ENCODE data around the gene MAP4K2.

DNA sequence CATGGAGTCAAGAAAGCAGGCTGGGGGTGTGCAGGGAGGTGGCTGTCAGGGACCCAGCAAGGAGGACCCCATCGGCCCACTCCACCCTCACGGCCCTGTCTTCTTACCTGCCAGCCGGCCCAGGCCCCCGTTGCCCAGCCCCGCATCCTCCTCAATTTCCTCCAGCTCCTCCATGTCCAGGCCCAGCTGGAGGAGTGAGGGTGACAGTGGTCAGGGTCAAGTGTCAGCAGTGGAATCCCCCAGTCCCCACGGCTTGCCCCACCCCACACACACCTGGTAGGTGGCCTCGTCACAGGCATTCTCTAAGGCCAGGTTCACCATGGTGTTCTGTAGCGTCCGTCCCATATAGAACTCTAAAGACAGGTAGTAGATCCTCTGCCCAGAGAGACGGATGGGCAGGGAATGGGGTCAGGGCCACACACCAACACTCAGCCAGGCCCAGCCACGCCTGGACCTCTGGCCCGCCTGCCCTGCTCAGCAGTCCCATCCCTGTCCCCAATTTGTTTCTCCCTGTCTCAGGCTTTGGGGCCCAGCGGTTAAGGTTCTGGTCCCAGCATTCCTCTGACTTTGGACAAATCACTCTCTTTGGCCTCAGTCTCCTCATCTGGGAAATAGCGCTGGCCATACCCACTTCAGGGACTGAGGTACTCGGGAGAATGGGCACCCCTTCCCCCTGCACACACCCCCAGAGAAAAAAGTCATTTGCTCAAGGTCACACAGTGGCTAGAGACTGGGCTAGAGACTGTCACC is 44.5 kb downstream of the MAP4K2 start:
- TF ChIP-seq, protein P1, sequence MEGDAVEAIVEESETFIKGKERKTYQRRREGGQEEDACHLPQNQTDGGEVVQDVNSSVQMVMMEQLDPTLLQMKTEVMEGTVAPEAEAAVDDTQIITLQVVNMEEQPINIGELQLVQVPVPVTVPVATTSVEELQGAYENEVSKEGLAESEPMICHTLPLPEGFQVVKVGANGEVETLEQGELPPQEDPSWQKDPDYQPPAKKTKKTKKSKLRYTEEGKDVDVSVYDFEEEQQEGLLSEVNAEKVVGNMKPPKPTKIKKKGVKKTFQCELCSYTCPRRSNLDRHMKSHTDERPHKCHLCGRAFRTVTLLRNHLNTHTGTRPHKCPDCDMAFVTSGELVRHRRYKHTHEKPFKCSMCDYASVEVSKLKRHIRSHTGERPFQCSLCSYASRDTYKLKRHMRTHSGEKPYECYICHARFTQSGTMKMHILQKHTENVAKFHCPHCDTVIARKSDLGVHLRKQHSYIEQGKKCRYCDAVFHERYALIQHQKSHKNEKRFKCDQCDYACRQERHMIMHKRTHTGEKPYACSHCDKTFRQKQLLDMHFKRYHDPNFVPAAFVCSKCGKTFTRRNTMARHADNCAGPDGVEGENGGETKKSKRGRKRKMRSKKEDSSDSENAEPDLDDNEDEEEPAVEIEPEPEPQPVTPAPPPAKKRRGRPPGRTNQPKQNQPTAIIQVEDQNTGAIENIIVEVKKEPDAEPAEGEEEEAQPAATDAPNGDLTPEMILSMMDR (IDR thresholded peaks at IDR 0.05): no peak
- no peak for TF ChIP-seq POLR2AphosphoS5 (IDR thresholded peaks at IDR 0.05)

All from sigmoid colon (tissue), 4 donors.